CD14-positive monocyte (primary cell): ENCODE measurements around the gene COL21A1. TPM values are rescaled to one million over a fixed set of nuclear protein-coding genes. Genes with fewer than 3 reads are reported as not detected.

Source experiments
- DNase-seq, 3 donors: peaks; one replicate each; pipeline ENCODE4 v3.0.0-alpha.2; 2011 to 2022
- H2AFZ ChIP-seq: 2 replicates; pipeline ENCODE4 v1.6.0; 2012; ENCODE audit warnings: mild to moderate bottlenecking, low read depth, low read length, inconsistent platforms; ENCODE audit not compliant: insufficient read depth, poor library complexity, severe bottlenecking
- H3K27ac ChIP-seq, 2 donors: 1 replicate in 1 of 2; 2 replicates in 1 of 2; pipeline ENCODE4 v1.5.1; 2012 to 2013; ENCODE audit warnings: low read length in 2 of 2, control low read depth in 1 of 2, inconsistent platforms in 1 of 2, low read depth in 1 of 2, mild to moderate bottlenecking in 1 of 2
- H3K27me3 ChIP-seq, 2 donors: one replicate each; pipeline versions ENCODE4 v1.6.0 to v1.6.1; 2011 to 2013; ENCODE audit warnings: low read length in 2 of 2; ENCODE audit not compliant: control insufficient read depth in 2 of 2, insufficient read depth in 2 of 2
- H3K36me3 ChIP-seq, 2 donors: replicated peaks in 1 of 2; 1 replicate in 1 of 2; 2 replicates in 1 of 2; pipeline versions ENCODE4 v1.5.1 to v1.6.1; 2012 to 2013; ENCODE audit warnings: low read length in 2 of 2, control low read depth in 1 of 2, inconsistent platforms in 1 of 2, mild to moderate bottlenecking in 1 of 2; ENCODE audit not compliant: insufficient read depth in 2 of 2, control insufficient read depth in 1 of 2
- H3K4me1 ChIP-seq, 2 donors: 1 replicate in 1 of 2; 2 replicates in 1 of 2; pipeline versions ENCODE4 v1.5.1 to v1.6.1; 2012 to 2013; ENCODE audit warnings: low read length in 2 of 2, control low read depth in 1 of 2, inconsistent platforms in 1 of 2, mild to moderate bottlenecking in 1 of 2, moderate library complexity in 1 of 2; ENCODE audit not compliant: insufficient read depth in 2 of 2, control insufficient read depth in 1 of 2
- H3K4me2 ChIP-seq: replicated peaks from 2 replicates; pipeline ENCODE3; 2012; ENCODE audit warnings: low read length, moderate library complexity, mild to moderate bottlenecking; ENCODE audit not compliant: poor library complexity, severe bottlenecking; ENCODE audit errors: extremely low read depth
- H3K4me3 ChIP-seq, 3 experiments: fragments of 200-600 bp in 1 of 3; sonication (generic) in 1 of 3; replicated peaks in 1 of 3; 1 replicate in 2 of 3; 2 replicates in 1 of 3; pipeline ENCODE4 v1.5.1; 2011 to 2013; ENCODE audit warnings: low read length in 3 of 3, mild to moderate bottlenecking in 3 of 3, control low read depth in 2 of 3, low read depth in 2 of 3, inconsistent platforms in 1 of 3, moderate library complexity in 1 of 3
- H3K79me2 ChIP-seq: 2 replicates; pipeline ENCODE4 v1.6.0; 2012; ENCODE audit warnings: mild to moderate bottlenecking, control low read depth, inconsistent platforms, low read length, moderate library complexity; ENCODE audit not compliant: insufficient read depth
- H3K9ac ChIP-seq: 2 replicates; pipeline ENCODE4 v1.6.0; 2017; ENCODE audit warnings: low read length, mild to moderate bottlenecking; ENCODE audit not compliant: insufficient read depth, poor library complexity, severe bottlenecking
- H3K9me3 ChIP-seq, 2 donors: replicated peaks in 1 of 2; 1 replicate in 1 of 2; 2 replicates in 1 of 2; pipeline versions ENCODE4 v1.5.1 to v1.6.1; 2012 to 2013; ENCODE audit warnings: low read length in 2 of 2, control low read depth in 1 of 2; ENCODE audit not compliant: control insufficient read depth in 1 of 2, insufficient read depth in 1 of 2
- H4K20me1 ChIP-seq: 2 replicates; pipeline ENCODE4 v1.6.0; 2012; ENCODE audit warnings: mild to moderate bottlenecking, low read length, control low read depth, moderate library complexity; ENCODE audit not compliant: insufficient read depth
- H3K27ac Mint-ChIP-seq, 7 donors: one replicate each; pipeline ENCODE4 v1.8.0; 2020; ENCODE audit warnings: mild to moderate bottlenecking in 7 of 7, mixed read lengths in 7 of 7, moderate library complexity in 6 of 7, inconsistent platforms in 2 of 7
- H3K27me3 Mint-ChIP-seq, 3 donors: one replicate each; pipeline ENCODE4 v1.8.0; 2021 to 2022; ENCODE audit warnings: low read depth in 3 of 3, mild to moderate bottlenecking in 3 of 3, mixed read lengths in 3 of 3, moderate library complexity in 3 of 3, inconsistent platforms in 1 of 3
- H3K36me3 Mint-ChIP-seq, 2 donors: one replicate each; pipeline ENCODE4 v1.8.0; 2020; ENCODE audit warnings: mixed read lengths in 2 of 2, inconsistent platforms in 1 of 2, mild to moderate bottlenecking in 1 of 2
- H3K4me1 Mint-ChIP-seq: one replicate; pipeline ENCODE4 v1.8.0; 2020; ENCODE audit warnings: mild to moderate bottlenecking, mixed read lengths
- H3K4me3 Mint-ChIP-seq, 2 donors: one replicate each; pipeline ENCODE4 v1.8.0; 2020; ENCODE audit warnings: mild to moderate bottlenecking in 2 of 2, mixed read lengths in 2 of 2, moderate library complexity in 1 of 2
- H3K9me3 Mint-ChIP-seq, 7 donors: one replicate each; pipeline ENCODE4 v1.8.0; 2020 to 2022; ENCODE audit warnings: mixed read lengths in 7 of 7, mild to moderate bottlenecking in 6 of 7, moderate library complexity in 6 of 7, inconsistent platforms in 2 of 7
- CTCF ChIP-seq: fragments of 200-600 bp; IDR thresholded peaks from one replicate; pipeline ENCODE4 v1.8.0; 2022; ENCODE audit warnings: antibody characterized with exemption, mild to moderate bottlenecking
- WGBS: methylation state at CpG from one replicate; pipeline ENCODE4 v1.1.5; 2013; ENCODE audit warnings: missing lambda C conversion rate; ENCODE audit not compliant: insufficient coverage; 5-methylcytosine and 5-hydroxymethylcytosine counted together
- intact Hi-C, 2 donors: fragments of 100-400 bp; cut with micrococcal nuclease; formaldehyde crosslinking; loops; one replicate each; pipeline versions ENCODE4 v1.15.0 to v1.15.1; 2023
- polyA plus RNA-seq, 3 donors: library from polyadenylated mRNA; depleted of rRNA in 1 of 3; unstranded in 2 of 3; stranded (reverse) in 1 of 3; fragments of 300-500 nt in 2 of 3; fragments of >200 nt in 1 of 3; fragmentation: Illumina TruSeq in 2 of 3; gene quantifications; 1 replicate in 2 of 3; 2 replicates in 1 of 3; pipeline ENCODE4 v1.2.3, GENCODE V29; 2012 to 2021

COL21A1 gene
- polyA plus RNA-seq, 3 donors, result 0.03 TPM; not detected in 2

GRCh38 chr6:56102216-56102615, 145.2 kb downstream of the COL21A1 start:
- H3K4me3 ChIP-seq, result no peak overlapping the region
- no peak for DNase-seq
- H4K20me1 ChIP-seq, result no peaks in the 10 kb centered on the region
- H3K4me2 ChIP-seq, result no peak overlapping the region
- Mint-ChIP-seq H3K9me3 (peaks cover 3 to 15% (median 9%) of the 10 kb centered on the region in 7 donors), H3K4me3 (no peak overlapping the region), H3K27me3 (no peaks in the 10 kb centered on the region), H3K4me1 (peaks cover 22% of the 10 kb centered on the region), H3K36me3 (peaks cover 0 to 3% of the 10 kb centered on the region in 2 donors), H3K27ac (peak overlapping the region in 1 of 7 donors; percentile 56)
- H2AFZ ChIP-seq, result no peak overlapping the region
- peak overlapping the region in 1 of 2 donors; percentile 79 for H3K27ac ChIP-seq
- no peaks in the 10 kb centered on the region for H3K79me2 ChIP-seq
- no peaks in the 10 kb centered on the region for H3K36me3 ChIP-seq
- no peak for TF ChIP-seq CTCF
- intact Hi-C loops, result no loop called here
- no peak overlapping the region for H3K9ac ChIP-seq
- H3K27me3 ChIP-seq, result no peaks in the 10 kb centered on the region
- peaks cover 20 to 37% of the 10 kb centered on the region in 2 donors for H3K4me1 ChIP-seq
- H3K9me3 ChIP-seq, result no peaks in the 10 kb centered on the region
- WGBS, result no CpG with 5 or more reads among the region's 1 CpG

GRCh38 chr6:56101141-56101553, 146.2 kb downstream of the COL21A1 start:
- H2AFZ ChIP-seq, result no peak overlapping the region
- no peaks in the 10 kb centered on the region for H3K36me3 ChIP-seq
- Mint-ChIP-seq H3K9me3 (peaks cover 2 to 9% (median 4%) of the 10 kb centered on the region in 7 donors), H3K27ac (peak overlapping the region; percentile 90 to 96 (median 93)), H3K27me3 (no peaks in the 10 kb centered on the region), H3K36me3 (peaks cover 0 to 3% of the 10 kb centered on the region in 2 donors), H3K4me1 (peaks cover 25% of the 10 kb centered on the region), H3K4me3 (no peak overlapping the region)
- intact Hi-C loops, result no loop called here
- H4K20me1 ChIP-seq, result no peaks in the 10 kb centered on the region
- no CpG with 5 or more reads among the region's 4 CpGs for WGBS
- H3K27me3 ChIP-seq, result no peaks in the 10 kb centered on the region
- H3K4me3 ChIP-seq, result no peak overlapping the region
- no peaks in the 10 kb centered on the region for H3K9me3 ChIP-seq
- H3K9ac ChIP-seq, result no peak overlapping the region
- no peak overlapping the region for H3K4me2 ChIP-seq
- no peaks in the 10 kb centered on the region for H3K79me2 ChIP-seq
- peaks cover 21 to 38% of the 10 kb centered on the region in 2 donors for H3K4me1 ChIP-seq
- TF ChIP-seq CTCF, result no peak
- peak overlapping the region; percentile 20 to 79 for H3K27ac ChIP-seq
- DNase-seq, result peak; percentile 90 to 96 (median 93)
